Uterus (tissue), 4 donors: ENCODE measurements around the gene EYS. TPM values are rescaled to one million over a fixed set of nuclear protein-coding genes. Genes with fewer than 3 reads are reported as not detected.

Experiments used
- DNase-seq, 2 donors: peaks; one replicate each; pipeline ENCODE4 v3.0.0-alpha.2; 2019 to 2020
- H3K27ac ChIP-seq, 2 donors: fragments of 200-600 bp; sonication (generic); 1 replicate in 1 of 2; 2 replicates in 1 of 2; pipeline ENCODE4 v1.5.1; 2016 to 2018
- H3K27me3 ChIP-seq, 2 donors: fragments of 200-600 bp; sonication (generic); one replicate each; pipeline ENCODE4 v1.5.1; 2018 to 2019; ENCODE audit warnings: control low read depth in 1 of 2
- H3K36me3 ChIP-seq, 2 donors: fragments of 200-600 bp; sonication (generic); one replicate each; pipeline ENCODE4 v1.5.1; 2019; ENCODE audit warnings: control low read depth in 1 of 2
- H3K4me1 ChIP-seq, 2 donors: fragments of 200-600 bp; sonication (generic); one replicate each; pipeline ENCODE4 v1.5.1; 2018 to 2019; ENCODE audit warnings: control low read depth in 1 of 2
- H3K4me3 ChIP-seq, 2 donors: fragments of 200-600 bp; sonication (generic); 1 replicate in 1 of 2; 2 replicates in 1 of 2; pipeline ENCODE4 v1.5.1; 2018 to 2019; ENCODE audit warnings: mild to moderate bottlenecking in 1 of 2
- H3K9me3 ChIP-seq, 2 donors: fragments of 200-600 bp; sonication (generic); one replicate each; pipeline ENCODE4 v1.5.1; 2019; ENCODE audit warnings: control low read depth in 1 of 2
- CTCF ChIP-seq, 4 experiments: fragments of 200-600 bp in 2 of 4; fragments of 450-650 bp in 2 of 4; sonication (generic) in 2 of 4; IDR thresholded peaks; one replicate each; pipeline ENCODE4 v1.5.1; 2016 to 2019; ENCODE audit warnings: antibody characterized with exemption in 4 of 4, mild to moderate bottlenecking in 2 of 4, moderate library complexity in 1 of 4
- POLR2A ChIP-seq, 2 donors: fragments of 450-650 bp; IDR thresholded peaks; one replicate each; pipeline ENCODE4 v1.6.1; 2016; ENCODE audit warnings: antibody characterized with exemption in 2 of 2, mild to moderate bottlenecking in 1 of 2, moderate library complexity in 1 of 2
- intact Hi-C: fragments of 100-400 bp; cut with DNase I; formaldehyde crosslinking; loops from one replicate; pipeline ENCODE4 v1.15.1; 2023; ENCODE audit warnings: low total_unique reads
- total RNA-seq, 4 donors: library from RNA; depleted of rRNA in 3 of 4; stranded (reverse); fragments of >200 nt in 3 of 4; gene quantifications; one replicate each; pipeline versions ENCODE4 v1.1.0 to v1.2.4, GENCODE V29; 2014 to 2023
- donor health status: DM: yes; HTN: yes; CAD: no.

EYS gene
- total RNA-seq, 4 donors from 2014 or later: 1.3 TPM; not detected in 3

- Histone ChIP-seq H3K4me3 (no peak overlapping the region), H3K27ac (no peak overlapping the region), H3K27me3 (no peaks in the 10 kb centered on the region), H3K9me3 (no peaks in the 10 kb centered on the region), H3K36me3 (no peaks in the 10 kb centered on the region), H3K4me1 (no peaks in the 10 kb centered on the region)
- TF ChIP-seq POLR2A (IDR thresholded peaks at IDR 0.05) (no peak), CTCF (IDR thresholded peaks at IDR 0.05) (no peak)
- DNase-seq: no peak
- intact Hi-C loops: no loop called here
Measured at GRCh38 chr6:65191471-65191870, 515.6 kb downstream of the EYS start.

GRCh38 chr6:65189236-65189881 is 517.7 kb downstream of the EYS start:
- Histone ChIP-seq H3K36me3 (no peaks in the 10 kb centered on the region), H3K9me3 (no peaks in the 10 kb centered on the region), H3K4me3 (no peak overlapping the region), H3K27me3 (no peaks in the 10 kb centered on the region), H3K27ac (no peak overlapping the region), H3K4me1 (no peaks in the 10 kb centered on the region)
- intact Hi-C loops: no loop called here
- no peak for TF ChIP-seq POLR2A (IDR thresholded peaks at IDR 0.05)
- DNase-seq: no peak

GRCh38 chr6:65186826-65187225 is 520.2 kb downstream of the EYS start:
- no peak for TF ChIP-seq POLR2A (IDR thresholded peaks at IDR 0.05)
- TF ChIP-seq CTCF (IDR thresholded peaks at IDR 0.05): no peak
- H3K27ac ChIP-seq: no peak overlapping the region
- H3K9me3 ChIP-seq: no peaks in the 10 kb centered on the region
- DNase-seq: no peak
- no peaks in the 10 kb centered on the region for H3K27me3 ChIP-seq
- intact Hi-C loops: no loop called here
- no peaks in the 10 kb centered on the region for H3K36me3 ChIP-seq
- H3K4me1 ChIP-seq: no peaks in the 10 kb centered on the region
- H3K4me3 ChIP-seq: no peak overlapping the region

- H3K27me3 ChIP-seq: no peaks in the 10 kb centered on the region
- no peak overlapping the region for H3K4me3 ChIP-seq
- H3K36me3 ChIP-seq: no peaks in the 10 kb centered on the region
- DNase-seq: no peak
- intact Hi-C loops: no loop called here
- no peaks in the 10 kb centered on the region for H3K9me3 ChIP-seq
- no peak overlapping the region for H3K27ac ChIP-seq
- TF ChIP-seq CTCF (IDR thresholded peaks at IDR 0.05) (no peak), POLR2A (IDR thresholded peaks at IDR 0.05) (no peak)
- no peaks in the 10 kb centered on the region for H3K4me1 ChIP-seq
Measured at GRCh38 chr6:65182681-65183080, 524.3 kb downstream of the EYS start.

GRCh38 chr6:65170273-65170672 is 536.8 kb downstream of the EYS start:
- Histone ChIP-seq H3K27me3 (no peaks in the 10 kb centered on the region), H3K36me3 (no peaks in the 10 kb centered on the region), H3K4me3 (no peak overlapping the region), H3K9me3 (no peaks in the 10 kb centered on the region), H3K27ac (no peak overlapping the region), H3K4me1 (no peaks in the 10 kb centered on the region)
- intact Hi-C loops: no loop called here
- DNase-seq: no peak
- no peak for TF ChIP-seq POLR2A (IDR thresholded peaks at IDR 0.05)
- no peak for TF ChIP-seq CTCF (IDR thresholded peaks at IDR 0.05)

- H3K4me1 ChIP-seq: no peaks in the 10 kb centered on the region
- no peak for TF ChIP-seq POLR2A (IDR thresholded peaks at IDR 0.05)
- no peak for TF ChIP-seq CTCF (IDR thresholded peaks at IDR 0.05)
- no peaks in the 10 kb centered on the region for H3K27me3 ChIP-seq
- no peak for DNase-seq
- H3K4me3 ChIP-seq: no peak overlapping the region
- no peaks in the 10 kb centered on the region for H3K9me3 ChIP-seq
- no peaks in the 10 kb centered on the region for H3K36me3 ChIP-seq
- H3K27ac ChIP-seq: no peak overlapping the region
- intact Hi-C loops: no loop called here
Measured at GRCh38 chr6:65161661-65162060, 545.4 kb downstream of the EYS start.
